CD4-positive, alpha-beta T cell (primary cell): Measurements from ENCODE around the gene TBC1D7. TPM values are rescaled to one million over a fixed set of nuclear protein-coding genes. Genes with fewer than 3 reads are reported as not detected.

Source experiments
- ATAC-seq: fragments of 200-7000 bp; cut with Tn5 transposase; one replicate; pipeline ENCODE4 v1.10.0; 2022; ENCODE audit warnings: mild to moderate bottlenecking; ENCODE audit not compliant: poor library complexity
- CTCF ChIA-PET: fragments of 350-600 bp; sonication (Branson Sonifier 250); formaldehyde crosslinking; loops from one replicate; lab custom pipeline; 2021; ENCODE audit warnings: antibody characterized with exemption, inconsistent platforms; lab: Charles Lee
- POLR2A ChIA-PET: fragments of 350-600 bp; sonication (Branson Sonifier 250); formaldehyde crosslinking; loops from one replicate; lab custom pipeline; 2021; ENCODE audit warnings: antibody characterized with exemption, inconsistent platforms; lab: Charles Lee
- DNase-seq, 14 experiments: peaks; one replicate each; pipeline ENCODE4 v3.0.0-alpha.2; 2013 to 2020; ENCODE audit warnings: mixed read lengths in 2 of 14
- H3K27ac ChIP-seq, 2 donors: one replicate each; pipeline versions ENCODE4 v1.5.1 to v1.7.0; 2013; ENCODE audit warnings: low read length in 2 of 2, low read depth in 1 of 2, mild to moderate bottlenecking in 1 of 2
- H3K27me3 ChIP-seq, 2 experiments: 1 replicate in 1 of 2; 2 replicates in 1 of 2; pipeline versions ENCODE4 v1.6.1 to v1.7.0; 2013; ENCODE audit warnings: low read length in 2 of 2, control low read depth in 1 of 2, mild to moderate bottlenecking in 1 of 2, moderate library complexity in 1 of 2; ENCODE audit not compliant: insufficient read depth in 2 of 2, control insufficient read depth in 1 of 2
- H3K36me3 ChIP-seq: one replicate; pipeline ENCODE4 v1.6.1; 2013; ENCODE audit warnings: low read length, control low read depth; ENCODE audit not compliant: insufficient read depth
- H3K4me1 ChIP-seq: one replicate; pipeline ENCODE4 v1.6.1; 2013; ENCODE audit warnings: low read length, control low read depth; ENCODE audit not compliant: insufficient read depth
- H3K4me3 ChIP-seq: one replicate; pipeline ENCODE4 v1.5.1; 2013; ENCODE audit warnings: mild to moderate bottlenecking, low read length, moderate library complexity
- H3K9me3 ChIP-seq, 2 experiments: 1 replicate in 1 of 2; 2 replicates in 1 of 2; pipeline versions ENCODE4 v1.6.1 to v1.7.0; 2013; ENCODE audit warnings: low read length in 2 of 2, mild to moderate bottlenecking in 2 of 2, control low read depth in 1 of 2, moderate library complexity in 1 of 2; ENCODE audit not compliant: control insufficient read depth in 1 of 2, insufficient read depth in 1 of 2
- H3K27ac Mint-ChIP-seq: one replicate; pipeline ENCODE4 v1.8.0; 2020; ENCODE audit warnings: mixed read lengths
- H3K27me3 Mint-ChIP-seq: one replicate; pipeline ENCODE4 v1.8.0; 2021; ENCODE audit warnings: mixed read lengths
- H3K36me3 Mint-ChIP-seq: one replicate; pipeline ENCODE4 v1.8.0; 2021; ENCODE audit warnings: low read depth, mixed read lengths
- H3K4me1 Mint-ChIP-seq: one replicate; pipeline ENCODE4 v1.8.0; 2021; ENCODE audit warnings: low read depth, mixed read lengths
- H3K4me3 Mint-ChIP-seq: one replicate; pipeline ENCODE4 v1.8.0; 2020; ENCODE audit warnings: mild to moderate bottlenecking, mixed read lengths
- H3K9me3 Mint-ChIP-seq: one replicate; pipeline ENCODE4 v1.8.0; 2020; ENCODE audit warnings: mixed read lengths
- CTCF ChIP-seq: fragments of 200-600 bp; IDR thresholded peaks from one replicate; pipeline ENCODE4 v1.8.0; 2022; ENCODE audit warnings: antibody characterized with exemption, mild to moderate bottlenecking
- intact Hi-C, 2 experiments: fragments of 100-400 bp; cut with DNase I in 1 of 2; cut with micrococcal nuclease in 1 of 2; formaldehyde crosslinking; loops; one replicate each; pipeline versions ENCODE4 v1.15.1 to v1.9.0; 2023 to 2025; cut with DNase I, micrococcal nuclease
- polyA plus RNA-seq, 2 donors: library from polyadenylated mRNA; unstranded; fragments of 120-200 nt; gene quantifications; one replicate each; pipeline ENCODE4 v1.2.1, GENCODE V29; 2013
- total RNA-seq, 174 experiments: library from RNA in 2 of 174; stranded (reverse) in 2 of 174; gene quantifications; one replicate each; pipeline ENCODE4 v1.2.3 and lab custom pipeline; 2021 to 2026

Gene TBC1D7
- total RNA-seq (10 to 100 TPM; 10.2 to 12.3 TPM), total RNA-seq (lab: John Stamatoyannopoulos, UW) (4.7 to 19.2 (median 10.2) reads per million in 172 experiments)
- polyA plus RNA-seq (2013, experiment 1 of 2), result 10.5 TPM
- polyA plus RNA-seq (2013, experiment 2 of 2), result 13.2 TPM

- TF ChIP-seq CTCF, result no peak
- Mint-ChIP-seq H3K9me3 (no peaks in the 10 kb centered on the region), H3K4me1 (peaks cover 38% of the 10 kb centered on the region), H3K27me3 (no peaks in the 10 kb centered on the region), H3K36me3 (peaks cover 44% of the 10 kb centered on the region), H3K4me3 (peak within 1 kb of the TSS; percentile 97), H3K27ac (peak within 1 kb of the TSS; percentile 99)
- no peaks in the 10 kb centered on the region for H3K9me3 ChIP-seq
- no peaks in the 10 kb centered on the region for H3K27me3 ChIP-seq
- peaks cover 18% of the 10 kb centered on the region for H3K36me3 ChIP-seq
- intact Hi-C loops, result loop anchor here (2.0 to 10.0 kb wide), 6 partner anchors 247 to 1783 kb away; partner anchors contain the start of genes RANBP9 (in 2 of the 2), HIVEP1 (in 1 of the 2), NOL7 (in 1 of the 2) and SIRT5 (in 1 of the 2)
- peaks cover 13% of the 10 kb centered on the region for H3K4me1 ChIP-seq
- peak; percentile 85 to 97 (median 92) for DNase-seq
- ChIA-PET CTCF (interaction anchor here (0.8 to 1.9 kb wide), 3 partner anchors 9 to 287 kb away, joined by 4 to 9 read pairs (median 9); partner anchors contain the start of genes NOL7 and SIRT5), POLR2A (interaction anchor here (0.9 to 2.9 kb wide), 15 partner anchors 9 to 486 kb away, joined by 3 to 27 read pairs (median 4); partner anchors contain the start of genes GFOD1, MCUR1, NOL7 and SIRT5)
- ATAC-seq, result peak; percentile 87
- peak within 1 kb of the TSS; percentile 91 for H3K4me3 ChIP-seq
- H3K27ac ChIP-seq, result peak within 1 kb of the TSS; percentile 88 to 95
Measured at GRCh38 chr6:13328076-13328874, at the start of gene TBC1D7. Gene TBC1D7 (minus strand): TSS chr6:13328537. CDS start chr6:13326898, 1,639 bp downstream.

- no peaks in the 10 kb centered on the region for H3K27me3 ChIP-seq
- H3K4me3 ChIP-seq, result no peak overlapping the region
- Mint-ChIP-seq H3K27me3 (no peaks in the 10 kb centered on the region), H3K9me3 (no peaks in the 10 kb centered on the region), H3K36me3 (no peaks in the 10 kb centered on the region), H3K27ac (no peak overlapping the region), H3K4me1 (peaks cover 4% of the 10 kb centered on the region), H3K4me3 (no peak overlapping the region)
- peaks cover 8% of the 10 kb centered on the region for H3K4me1 ChIP-seq
- no peak for ATAC-seq
- H3K36me3 ChIP-seq, result no peaks in the 10 kb centered on the region
- no peaks in the 10 kb centered on the region for H3K9me3 ChIP-seq
- CTCF ChIA-PET, result no interaction called here
- POLR2A ChIA-PET, result no interaction called here
- intact Hi-C loops, result no loop called here
- no peak overlapping the region for H3K27ac ChIP-seq
- DNase-seq, result no peak
- no peak for TF ChIP-seq CTCF
Measured at GRCh38 chr6:13377054-13377758, 48.9 kb upstream of the TBC1D7 start.

GRCh38 chr6:13375360-13375878 lies 47.1 kb upstream of the TBC1D7 start:
- Histone ChIP-seq H3K27me3 (no peaks in the 10 kb centered on the region), H3K4me1 (peaks cover 8% of the 10 kb centered on the region), H3K27ac (no peak overlapping the region), H3K4me3 (no peak overlapping the region), H3K36me3 (no peaks in the 10 kb centered on the region), H3K9me3 (no peaks in the 10 kb centered on the region)
- no peak overlapping the region for H3K27ac Mint-ChIP-seq
- no peaks in the 10 kb centered on the region for H3K36me3 Mint-ChIP-seq
- intact Hi-C loops, result no loop called here
- peak; percentile 37 for ATAC-seq
- no peak for TF ChIP-seq CTCF
- no peaks in the 10 kb centered on the region for H3K9me3 Mint-ChIP-seq
- peak in 5 of 14 experiments; percentile 5 to 57 (median 16) for DNase-seq
- H3K4me3 Mint-ChIP-seq, result no peak overlapping the region
- H3K27me3 Mint-ChIP-seq, result no peaks in the 10 kb centered on the region
- H3K4me1 Mint-ChIP-seq, result peaks cover 4% of the 10 kb centered on the region
- POLR2A ChIA-PET, result no interaction called here
- CTCF ChIA-PET, result no interaction called here
